ENCODE measurements around the gene SSC4D.

GRCh38 chr7:76383089-76383944 is 26.2 kb downstream of the SSC4D start:
- TF ChIP-seq, protein P1, sequence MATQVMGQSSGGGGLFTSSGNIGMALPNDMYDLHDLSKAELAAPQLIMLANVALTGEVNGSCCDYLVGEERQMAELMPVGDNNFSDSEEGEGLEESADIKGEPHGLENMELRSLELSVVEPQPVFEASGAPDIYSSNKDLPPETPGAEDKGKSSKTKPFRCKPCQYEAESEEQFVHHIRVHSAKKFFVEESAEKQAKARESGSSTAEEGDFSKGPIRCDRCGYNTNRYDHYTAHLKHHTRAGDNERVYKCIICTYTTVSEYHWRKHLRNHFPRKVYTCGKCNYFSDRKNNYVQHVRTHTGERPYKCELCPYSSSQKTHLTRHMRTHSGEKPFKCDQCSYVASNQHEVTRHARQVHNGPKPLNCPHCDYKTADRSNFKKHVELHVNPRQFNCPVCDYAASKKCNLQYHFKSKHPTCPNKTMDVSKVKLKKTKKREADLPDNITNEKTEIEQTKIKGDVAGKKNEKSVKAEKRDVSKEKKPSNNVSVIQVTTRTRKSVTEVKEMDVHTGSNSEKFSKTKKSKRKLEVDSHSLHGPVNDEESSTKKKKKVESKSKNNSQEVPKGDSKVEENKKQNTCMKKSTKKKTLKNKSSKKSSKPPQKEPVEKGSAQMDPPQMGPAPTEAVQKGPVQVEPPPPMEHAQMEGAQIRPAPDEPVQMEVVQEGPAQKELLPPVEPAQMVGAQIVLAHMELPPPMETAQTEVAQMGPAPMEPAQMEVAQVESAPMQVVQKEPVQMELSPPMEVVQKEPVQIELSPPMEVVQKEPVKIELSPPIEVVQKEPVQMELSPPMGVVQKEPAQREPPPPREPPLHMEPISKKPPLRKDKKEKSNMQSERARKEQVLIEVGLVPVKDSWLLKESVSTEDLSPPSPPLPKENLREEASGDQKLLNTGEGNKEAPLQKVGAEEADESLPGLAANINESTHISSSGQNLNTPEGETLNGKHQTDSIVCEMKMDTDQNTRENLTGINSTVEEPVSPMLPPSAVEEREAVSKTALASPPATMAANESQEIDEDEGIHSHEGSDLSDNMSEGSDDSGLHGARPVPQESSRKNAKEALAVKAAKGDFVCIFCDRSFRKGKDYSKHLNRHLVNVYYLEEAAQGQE (IDR thresholded peaks at IDR 0.05; ENCODE audit: insufficient read depth in 1 of 2, low read depth in 2 of 2, low read length in 2 of 2) = no peak
- TF ChIP-seq POLR2AphosphoS5 (IDR thresholded peaks at IDR 0.05; ENCODE audit: low read depth, low read length) = no peak
